ENCODE measurements around the gene SLC35D1. TPM values are rescaled to one million over a fixed set of nuclear protein-coding genes. Genes with fewer than 3 reads are reported as not detected.

The SLC35D1 gene
- total and polyA plus RNA-seq, 7 donors: 2.5 to 7.0 (median 5.9) TPM

DNA sequence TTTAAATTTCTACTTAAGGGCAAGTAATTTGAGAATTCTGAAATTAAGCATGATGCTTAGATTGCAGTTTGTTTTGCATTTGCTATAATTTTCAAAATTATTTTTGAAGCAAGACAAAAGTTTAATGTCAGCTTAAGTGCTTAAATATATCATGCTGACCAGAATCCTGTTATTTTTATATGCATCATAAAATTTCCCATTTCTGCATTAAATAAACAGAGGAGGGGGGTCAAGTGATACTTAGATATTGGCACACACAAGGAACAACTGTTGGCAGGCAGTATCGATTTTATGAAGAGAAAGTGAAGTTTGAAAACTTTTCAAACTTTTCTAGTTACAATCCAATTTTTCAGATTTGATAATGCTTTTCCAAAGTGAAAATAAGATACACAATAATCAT is 68.1 kb downstream of the SLC35D1 start:
- Histone ChIP-seq H3K4me1 (no peaks in the 10 kb centered on the region), H3K9me3 (no peaks in the 10 kb centered on the region), H3K27ac (no peak overlapping the region), H3K4me3 (no peak overlapping the region), H3K27me3 (ENCODE audit: insufficient read depth in 3 of 3, low read length in 2 of 3) (no peaks in the 10 kb centered on the region), H3K36me3 (ENCODE audit: insufficient read depth in 1 of 2, low read depth in 1 of 2) (peaks cover 0 to 94% of the 10 kb centered on the region in 2 donors)
- WGBS, 3 donors: 24 to 34% (median 33%) methylated on average over 1 of the region's 1 CpG
- ATAC-seq (no peak), DNase-seq (no peak)
- TF ChIP-seq, protein P1, sequence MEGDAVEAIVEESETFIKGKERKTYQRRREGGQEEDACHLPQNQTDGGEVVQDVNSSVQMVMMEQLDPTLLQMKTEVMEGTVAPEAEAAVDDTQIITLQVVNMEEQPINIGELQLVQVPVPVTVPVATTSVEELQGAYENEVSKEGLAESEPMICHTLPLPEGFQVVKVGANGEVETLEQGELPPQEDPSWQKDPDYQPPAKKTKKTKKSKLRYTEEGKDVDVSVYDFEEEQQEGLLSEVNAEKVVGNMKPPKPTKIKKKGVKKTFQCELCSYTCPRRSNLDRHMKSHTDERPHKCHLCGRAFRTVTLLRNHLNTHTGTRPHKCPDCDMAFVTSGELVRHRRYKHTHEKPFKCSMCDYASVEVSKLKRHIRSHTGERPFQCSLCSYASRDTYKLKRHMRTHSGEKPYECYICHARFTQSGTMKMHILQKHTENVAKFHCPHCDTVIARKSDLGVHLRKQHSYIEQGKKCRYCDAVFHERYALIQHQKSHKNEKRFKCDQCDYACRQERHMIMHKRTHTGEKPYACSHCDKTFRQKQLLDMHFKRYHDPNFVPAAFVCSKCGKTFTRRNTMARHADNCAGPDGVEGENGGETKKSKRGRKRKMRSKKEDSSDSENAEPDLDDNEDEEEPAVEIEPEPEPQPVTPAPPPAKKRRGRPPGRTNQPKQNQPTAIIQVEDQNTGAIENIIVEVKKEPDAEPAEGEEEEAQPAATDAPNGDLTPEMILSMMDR (IDR thresholded peaks at IDR 0.05): no peak
- intact Hi-C loops (cut with DNase I): no loop called here

DNA sequence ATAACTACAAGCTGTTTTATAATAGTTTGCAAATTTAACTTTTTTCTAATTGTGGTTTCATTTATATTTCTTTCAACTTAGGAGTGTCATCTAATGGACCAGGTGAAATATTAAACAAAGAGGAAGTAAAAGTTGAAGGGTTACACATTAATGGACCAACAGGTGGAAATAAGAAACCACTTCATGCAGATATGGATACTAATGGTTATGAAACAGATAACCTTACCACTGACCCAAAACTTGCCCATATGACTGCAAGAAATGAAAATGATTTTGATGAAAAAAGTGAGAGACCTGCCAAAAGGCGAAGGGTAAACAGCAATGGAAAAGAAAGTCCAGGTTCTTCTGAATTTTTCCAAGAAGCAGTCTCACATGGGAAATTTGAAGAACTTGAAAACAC is 69.5 kb downstream of the SLC35D1 start:
- TF ChIP-seq, protein P1 (IDR thresholded peaks at IDR 0.05): no peak
- intact Hi-C loops (cut with DNase I): no loop called here
- no peaks in the 10 kb centered on the region for H3K4me1 ChIP-seq
- H3K27me3 ChIP-seq (ENCODE audit: insufficient read depth in 3 of 3, low read length in 2 of 3): no peaks in the 10 kb centered on the region
- ATAC-seq: no peak
- H3K27ac ChIP-seq: no peak overlapping the region
- no peak for DNase-seq
- peaks cover 0 to 95% of the 10 kb centered on the region in 2 donors for H3K36me3 ChIP-seq (ENCODE audit: insufficient read depth in 1 of 2, low read depth in 1 of 2)
- no peaks in the 10 kb centered on the region for H3K9me3 ChIP-seq
- H3K4me3 ChIP-seq: no peak overlapping the region
- 94 to 98% (median 94%) methylated on average over 1 of the region's 1 CpG for WGBS, 3 donors

DNA sequence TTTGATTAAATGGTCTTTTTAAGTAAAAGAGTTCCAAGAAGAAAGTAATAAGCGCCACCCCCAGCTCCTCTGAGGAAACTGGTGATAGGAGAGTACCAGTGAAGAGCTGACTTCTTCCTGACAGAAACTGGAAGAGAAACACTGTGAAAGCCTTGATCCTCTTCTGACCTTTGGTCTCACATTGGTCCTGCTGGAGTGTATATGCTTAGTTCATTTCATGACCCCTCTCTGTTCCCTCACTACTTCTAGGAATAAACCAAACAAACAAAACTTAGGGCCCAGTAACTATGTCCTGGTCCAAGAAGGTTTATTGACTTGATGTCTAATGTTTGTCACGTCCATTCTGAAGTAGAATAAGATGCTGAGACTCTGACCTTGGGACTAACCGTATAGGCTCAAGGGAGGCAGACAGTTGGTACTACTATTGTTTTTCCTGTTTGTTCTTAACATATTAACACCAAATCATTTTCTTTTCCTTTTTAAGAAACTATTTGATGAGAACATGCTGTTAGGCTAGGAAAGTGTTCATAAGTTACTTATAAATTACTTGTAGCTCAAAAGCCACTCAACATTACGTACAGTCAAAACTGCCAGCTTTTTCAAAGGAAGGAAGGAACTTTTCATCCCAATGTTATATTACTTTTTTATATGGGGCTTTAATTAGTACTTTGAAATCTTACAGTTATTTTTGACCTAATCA is 71.2 kb downstream of the SLC35D1 start:
- Histone ChIP-seq H3K9me3 (no peaks in the 10 kb centered on the region), H3K27ac (no peak overlapping the region), H3K27me3 (ENCODE audit: insufficient read depth in 3 of 3, low read length in 2 of 3) (no peaks in the 10 kb centered on the region), H3K4me1 (no peaks in the 10 kb centered on the region), H3K36me3 (ENCODE audit: insufficient read depth in 1 of 2, low read depth in 1 of 2) (peaks cover 0 to 95% of the 10 kb centered on the region in 2 donors), H3K4me3 (no peak overlapping the region)
- ATAC-seq (no peak), DNase-seq (no peak)
- intact Hi-C loops (cut with DNase I): no loop called here
- TF ChIP-seq, protein P1 (IDR thresholded peaks at IDR 0.05): no peak
- whole genome bisulfite sequencing, 3 donors: 91 to 94% (median 94%) methylated on average over 4 of the region's 4 CpGs

DNA sequence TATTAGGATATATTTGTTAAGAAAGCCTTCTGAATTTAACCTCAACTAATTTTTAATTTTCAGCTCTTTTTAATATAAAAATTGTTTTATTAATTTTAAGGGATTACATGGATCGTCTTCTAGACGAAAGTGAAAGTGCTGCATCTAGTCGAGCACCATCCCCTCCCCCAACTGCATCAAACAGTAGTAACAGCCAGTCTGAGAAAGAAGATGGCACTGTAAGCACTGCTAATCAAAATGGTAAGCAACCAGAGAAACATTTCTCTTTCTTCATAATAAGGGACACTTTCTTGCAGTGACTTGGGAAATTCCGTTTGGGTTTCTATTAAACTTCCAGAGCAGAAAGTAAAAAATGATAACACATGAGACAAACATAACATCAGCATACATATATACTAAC is 72.3 kb downstream of the SLC35D1 start:
- peak in 2 of 4 donors; percentile 68 to 72 for ATAC-seq
- intact Hi-C loops (cut with DNase I): no loop called here
- no peak for DNase-seq
- peak overlapping the region; percentile 56 for H3K27ac ChIP-seq
- TF ChIP-seq, protein P1 (IDR thresholded peaks at IDR 0.05): no peak
- H3K27me3 ChIP-seq (ENCODE audit: insufficient read depth in 3 of 3, low read length in 2 of 3): no peaks in the 10 kb centered on the region
- peaks cover 0 to 95% of the 10 kb centered on the region in 2 donors for H3K36me3 ChIP-seq (ENCODE audit: insufficient read depth in 1 of 2, low read depth in 1 of 2)
- H3K4me1 ChIP-seq: no peaks in the 10 kb centered on the region
- peak overlapping the region; percentile 51 for H3K4me3 ChIP-seq
- WGBS, 3 donors: 39 to 68% (median 48%) methylated on average over 4 of the region's 4 CpGs
- no peaks in the 10 kb centered on the region for H3K9me3 ChIP-seq
